Stimulated activated CD8-positive, alpha-beta memory T cell treated with anti-CD3 and anti-CD28 coated beads, Interleukin-4, amount 100 ng/mL, for 24 hours (primary cell): ENCODE data around the gene RFXANK.
"Not testable (repeated sequence)": the region's sequence is repeated elsewhere in the genome, so short reads cannot be mapped to it uniquely, and the experiment has no call there.

Experiments
- DNase-seq: peaks from one replicate; pipeline ENCODE4 v3.0.0-alpha.2; 2020; ENCODE audit warnings: low read depth

The RFXANK gene

DNA sequence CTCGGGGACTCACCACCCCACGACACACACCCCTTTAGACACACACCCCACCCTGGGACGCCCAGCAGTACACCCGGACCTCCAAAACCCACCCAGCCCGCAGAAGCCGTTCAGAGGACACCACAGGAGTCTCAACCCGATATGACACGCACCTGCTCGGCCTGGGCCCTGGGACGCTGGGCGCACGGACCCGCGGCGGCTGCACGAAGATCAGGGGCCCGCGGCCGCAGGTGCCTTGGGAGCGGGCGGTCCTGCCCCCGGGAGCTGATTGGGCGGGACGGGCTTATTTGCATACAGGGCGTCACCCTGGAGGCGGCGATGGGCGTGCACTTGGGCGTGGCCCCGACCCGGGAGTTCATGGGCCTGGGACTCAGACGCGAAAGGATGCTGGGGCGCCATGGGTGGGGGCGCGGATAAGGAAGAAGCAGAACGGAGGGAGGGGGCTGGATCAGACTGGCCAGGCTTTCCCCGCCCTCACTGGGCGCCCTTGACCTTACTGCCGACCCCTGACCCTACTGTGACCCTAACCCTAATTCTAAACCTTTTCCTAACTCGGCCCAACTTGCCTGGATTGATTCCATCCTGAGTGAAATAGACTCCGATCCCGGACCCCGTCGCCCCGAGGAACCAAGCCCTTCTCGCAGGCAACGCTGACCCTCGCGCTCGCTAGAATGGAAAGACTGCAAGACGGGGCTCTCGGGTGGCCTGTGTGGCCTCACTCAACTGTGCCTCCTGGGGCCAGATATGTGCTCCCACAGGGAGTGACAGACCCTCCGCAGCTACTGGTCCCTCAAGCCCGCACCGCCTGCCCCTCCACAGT is 21.8 kb upstream of the RFXANK start, which contains the start of gene MEF2B:
Gene MEF2B (minus strand): TSS at position 211 of the 820 bp plus-strand sequence. CDS start 19,528 bp downstream, outside the sequence.
- peak; percentile 64 for DNase-seq

DNA sequence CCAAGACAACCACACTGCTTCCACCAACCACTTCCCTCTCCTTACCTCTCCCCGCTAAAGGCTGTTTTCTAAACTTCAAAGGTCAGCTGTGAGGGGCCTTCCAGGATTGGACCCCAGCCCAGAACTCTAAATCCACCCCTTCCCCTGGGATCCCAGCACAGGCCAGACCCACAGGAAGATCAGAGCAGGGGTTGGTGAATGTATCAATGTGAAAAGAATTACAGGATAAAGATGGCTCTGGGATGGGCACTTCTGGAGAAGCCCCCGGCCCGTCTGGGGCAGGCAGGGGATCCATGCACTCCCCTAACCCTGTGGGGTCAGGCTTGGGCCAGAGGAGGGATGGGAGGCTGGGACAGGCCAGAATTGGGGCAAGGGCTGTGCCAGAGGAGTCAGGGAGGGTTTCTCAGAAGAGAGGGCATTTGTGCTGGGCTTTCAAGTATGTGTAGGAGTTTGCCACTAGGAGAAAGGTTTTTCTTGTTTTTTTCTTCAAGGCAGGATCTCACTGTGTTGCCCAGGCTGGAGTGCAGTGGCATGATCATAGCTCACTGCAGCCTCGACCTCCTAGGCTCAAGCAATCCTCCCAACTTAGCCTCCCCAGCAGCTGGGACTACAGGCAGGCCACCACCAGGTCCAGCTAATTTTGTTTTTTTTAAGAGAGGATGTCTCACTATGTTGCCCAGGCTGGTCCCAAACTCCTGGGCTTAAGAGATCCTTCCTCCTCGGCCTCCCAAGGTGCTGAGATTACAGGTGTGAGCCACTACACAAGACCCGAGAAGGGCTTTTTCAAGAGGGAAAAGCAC is 21.0 kb upstream of the RFXANK start:
- no peak for DNase-seq

GRCh38 chr19:19171821-19172532 is 20.1 kb upstream of the RFXANK start:
- DNase-seq, result no peak

- DNase-seq, result not testable (repeated sequence)
Measured at GRCh38 chr19:19173243-19173642, 18.8 kb upstream of the RFXANK start.

GRCh38 chr19:19176950-19177349 is 15.1 kb upstream of the RFXANK start:
- DNase-seq, result no peak

DNA sequence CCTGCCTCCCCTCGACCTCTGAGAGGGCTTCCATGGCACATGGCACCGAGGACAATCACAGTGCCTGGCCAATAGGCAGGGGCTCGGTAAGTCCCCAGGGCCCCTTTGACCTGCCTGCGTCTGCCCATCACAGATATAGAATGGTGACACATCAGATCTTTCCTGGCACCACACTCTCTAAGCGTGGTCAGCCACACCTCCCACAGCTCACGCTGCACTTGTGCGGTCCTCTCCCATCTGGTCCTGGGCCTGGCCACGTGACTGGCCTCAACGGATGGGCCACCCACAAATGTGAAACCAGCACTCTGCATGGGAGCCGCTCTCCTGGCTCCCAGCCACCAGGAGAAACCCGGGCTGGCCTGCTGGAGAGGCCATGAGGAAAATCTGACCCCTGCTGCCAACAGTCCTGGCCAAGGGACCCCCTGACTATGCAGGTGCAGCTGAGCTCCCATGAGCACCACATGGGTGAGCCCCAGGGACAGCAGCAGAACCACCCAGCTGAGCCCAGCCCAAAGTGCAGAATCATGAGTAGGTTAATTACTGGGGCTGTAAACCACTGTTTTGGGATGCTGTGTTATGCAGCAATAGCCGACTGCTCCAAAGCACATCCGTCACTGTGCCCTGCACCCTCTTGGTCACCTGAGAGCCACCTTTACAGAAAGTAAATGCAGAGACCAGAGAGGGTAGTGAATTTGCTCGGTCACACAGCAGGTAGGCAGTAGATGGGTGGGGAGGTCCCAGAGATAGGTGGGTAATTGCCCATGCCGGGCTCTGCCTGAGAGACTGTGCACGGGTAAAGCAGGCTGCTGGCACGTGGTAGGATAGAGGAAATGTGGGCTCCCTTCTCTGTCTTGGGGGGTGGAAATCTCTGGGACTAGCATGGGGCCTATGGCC is 12.3 kb upstream of the RFXANK start:
- no peak for DNase-seq

DNA sequence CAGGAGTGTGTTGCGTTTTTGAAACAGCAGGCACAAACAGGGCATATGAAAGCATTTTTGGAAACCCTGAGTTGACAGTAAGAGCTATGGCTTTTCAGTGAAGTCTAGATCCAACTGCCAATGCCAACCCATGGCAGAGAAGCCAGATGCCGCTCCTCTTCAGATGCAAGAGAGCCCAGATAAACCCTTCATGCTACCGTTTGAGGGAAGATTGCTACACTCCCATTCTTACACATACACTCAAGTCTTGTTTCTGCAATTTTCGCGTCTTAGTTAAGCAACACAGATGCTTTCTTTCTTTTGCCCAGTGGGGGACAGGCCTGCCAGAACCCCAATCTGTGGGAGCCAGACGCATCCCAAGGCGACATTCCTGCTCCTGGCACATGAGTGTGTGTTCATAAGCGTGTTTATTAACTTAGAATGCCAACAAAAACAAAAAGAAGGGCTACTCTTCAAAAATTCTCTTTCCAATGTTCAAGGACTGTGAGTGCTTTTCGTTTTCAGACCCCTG is 10.5 kb upstream of the RFXANK start:
- DNase-seq, result no peak

GRCh38 chr19:19185853-19186740 is 6.0 kb upstream of the RFXANK start:
- peak; percentile 49 for DNase-seq

DNA sequence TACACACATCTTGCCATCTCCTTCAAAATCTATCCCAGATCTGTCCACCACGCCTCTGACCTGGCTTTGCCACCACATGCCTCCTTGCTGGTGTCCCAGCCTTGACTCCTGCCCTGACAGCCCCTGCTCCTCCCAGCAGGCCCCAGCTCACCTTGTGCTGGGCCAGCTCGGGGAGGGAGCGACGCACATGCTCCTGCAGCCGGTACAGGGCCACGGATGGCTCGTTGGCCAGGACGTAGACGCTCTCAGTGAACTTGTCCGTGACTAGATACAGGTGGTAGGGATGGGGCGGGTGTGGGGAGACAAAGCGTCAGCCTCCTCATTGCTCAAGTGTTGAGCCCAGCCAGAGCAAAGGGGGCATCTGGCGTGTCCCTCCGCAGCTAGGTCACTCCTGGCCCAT is 5.3 kb upstream of the RFXANK start:
- no peak for DNase-seq

DNA sequence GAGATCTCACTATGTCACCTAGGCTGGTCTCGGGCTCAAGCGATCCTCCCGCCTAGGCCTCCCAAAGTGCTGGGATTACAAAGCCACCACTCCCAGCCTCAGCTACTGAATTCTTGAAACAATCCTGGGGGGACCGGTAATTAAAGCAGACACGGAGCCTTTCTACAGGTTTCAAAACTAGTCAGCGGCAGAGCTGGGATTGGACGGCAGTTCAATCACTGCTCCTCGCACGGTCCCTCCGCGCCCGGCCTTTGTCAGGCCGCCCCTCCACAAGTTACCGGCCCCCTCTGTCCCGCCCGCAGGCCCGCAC is 335 bp upstream of the RFXANK start:
- DNase-seq, result no peak

DNA sequence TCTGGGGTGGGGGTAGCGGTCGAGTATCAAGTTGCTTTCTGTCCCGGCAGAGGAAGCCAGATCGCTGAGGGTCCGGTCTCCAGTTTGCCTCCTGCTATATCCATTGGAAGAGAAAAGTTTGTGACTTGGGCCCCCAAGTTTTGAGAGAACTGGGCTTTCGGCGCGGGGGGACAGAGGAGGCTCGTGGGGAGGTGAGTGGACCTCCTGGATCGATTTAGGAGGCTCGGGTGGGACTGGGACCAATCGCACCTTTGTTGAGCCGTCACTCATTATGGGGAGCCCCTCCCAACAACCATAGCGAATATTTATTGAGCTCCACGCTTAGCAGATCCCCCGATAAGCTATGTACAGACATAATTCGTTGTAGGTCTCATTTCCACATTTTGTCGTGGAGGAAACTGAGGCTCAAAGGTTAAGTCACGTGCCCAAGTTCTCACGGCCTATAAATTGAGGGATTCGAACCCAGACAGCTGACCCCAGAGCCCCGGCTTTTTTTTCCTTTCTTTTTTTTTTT is 909 bp downstream of the RFXANK start:
- DNase-seq, result no peak

DNA sequence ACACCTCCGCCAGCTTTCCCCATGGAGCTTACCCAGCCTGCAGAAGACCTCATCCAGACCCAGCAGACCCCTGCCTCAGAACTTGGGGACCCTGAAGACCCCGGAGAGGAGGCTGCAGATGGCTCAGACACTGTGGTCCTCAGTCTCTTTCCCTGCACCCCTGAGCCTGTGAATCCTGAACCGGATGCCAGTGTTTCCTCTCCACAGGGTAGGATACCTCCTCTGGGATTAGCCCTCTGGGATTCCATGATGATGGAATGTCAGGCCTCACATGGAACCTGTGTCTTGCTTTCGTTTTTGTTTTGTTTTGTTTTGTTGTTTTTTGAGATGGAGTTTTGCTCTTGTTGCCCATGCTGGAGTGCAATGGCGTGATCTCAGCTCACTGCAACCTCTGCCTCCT is 1.9 kb downstream of the RFXANK start:
- no peak for DNase-seq

DNA sequence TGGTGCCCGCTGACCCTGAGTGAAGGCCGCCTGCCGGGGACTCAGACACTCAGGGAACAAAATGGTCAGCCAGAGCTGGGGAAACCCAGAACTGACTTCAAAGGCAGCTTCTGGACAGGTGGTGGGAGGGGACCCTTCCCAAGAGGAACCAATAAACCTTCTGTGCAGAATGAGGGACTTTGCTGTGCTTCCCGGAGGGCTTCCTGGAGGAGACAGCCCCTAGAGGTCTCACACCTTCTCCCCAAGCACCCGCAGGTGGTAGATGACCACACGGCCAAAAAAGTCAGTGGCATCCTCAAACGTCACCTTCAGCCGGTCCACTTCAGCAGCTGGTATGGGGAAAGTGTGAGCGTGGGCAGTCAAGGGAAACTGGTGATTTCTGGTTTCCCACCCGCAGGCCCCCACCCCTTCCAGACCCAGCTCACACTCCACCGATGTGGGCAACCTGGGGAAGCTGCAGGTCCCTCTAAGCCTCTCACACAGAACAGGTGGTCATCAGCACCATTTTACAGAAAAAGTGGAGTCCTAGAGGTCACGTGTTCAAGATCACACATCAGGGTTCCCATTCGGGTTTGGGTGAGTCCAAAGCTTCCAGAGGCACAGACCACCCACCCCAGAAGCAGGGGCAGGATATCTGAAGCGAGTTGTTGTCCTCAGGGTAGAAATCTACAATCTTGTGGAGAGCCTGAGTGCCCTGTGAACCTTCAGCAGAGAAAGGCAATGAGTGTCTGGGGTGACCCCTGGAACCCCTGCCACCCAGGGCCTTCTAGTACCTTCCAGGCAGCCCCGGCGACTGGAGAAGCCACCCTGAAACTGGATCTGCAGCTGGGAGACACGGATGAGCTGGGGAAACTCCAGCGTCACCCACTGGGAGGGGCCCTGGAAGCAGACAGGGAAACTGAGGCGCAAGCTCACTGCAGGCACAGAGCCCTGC is 9.9 kb downstream of the RFXANK start:
- DNase-seq, result no peak

DNA sequence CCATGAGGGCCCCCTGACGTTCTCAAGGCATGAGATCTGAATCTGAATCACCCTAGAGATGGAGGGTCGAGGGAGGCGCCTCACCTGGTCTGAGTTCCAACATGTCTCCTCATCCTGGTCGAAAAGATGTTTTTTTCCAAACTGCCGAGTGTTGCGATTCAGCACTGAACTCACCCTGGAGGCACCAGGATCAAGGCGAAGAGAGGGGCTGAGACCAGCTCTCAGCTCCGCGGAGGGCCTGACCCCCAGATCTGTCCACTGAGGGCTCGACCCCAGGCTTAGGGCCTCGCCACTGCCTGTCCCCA is 10.6 kb downstream of the RFXANK start:
- no peak for DNase-seq

DNA sequence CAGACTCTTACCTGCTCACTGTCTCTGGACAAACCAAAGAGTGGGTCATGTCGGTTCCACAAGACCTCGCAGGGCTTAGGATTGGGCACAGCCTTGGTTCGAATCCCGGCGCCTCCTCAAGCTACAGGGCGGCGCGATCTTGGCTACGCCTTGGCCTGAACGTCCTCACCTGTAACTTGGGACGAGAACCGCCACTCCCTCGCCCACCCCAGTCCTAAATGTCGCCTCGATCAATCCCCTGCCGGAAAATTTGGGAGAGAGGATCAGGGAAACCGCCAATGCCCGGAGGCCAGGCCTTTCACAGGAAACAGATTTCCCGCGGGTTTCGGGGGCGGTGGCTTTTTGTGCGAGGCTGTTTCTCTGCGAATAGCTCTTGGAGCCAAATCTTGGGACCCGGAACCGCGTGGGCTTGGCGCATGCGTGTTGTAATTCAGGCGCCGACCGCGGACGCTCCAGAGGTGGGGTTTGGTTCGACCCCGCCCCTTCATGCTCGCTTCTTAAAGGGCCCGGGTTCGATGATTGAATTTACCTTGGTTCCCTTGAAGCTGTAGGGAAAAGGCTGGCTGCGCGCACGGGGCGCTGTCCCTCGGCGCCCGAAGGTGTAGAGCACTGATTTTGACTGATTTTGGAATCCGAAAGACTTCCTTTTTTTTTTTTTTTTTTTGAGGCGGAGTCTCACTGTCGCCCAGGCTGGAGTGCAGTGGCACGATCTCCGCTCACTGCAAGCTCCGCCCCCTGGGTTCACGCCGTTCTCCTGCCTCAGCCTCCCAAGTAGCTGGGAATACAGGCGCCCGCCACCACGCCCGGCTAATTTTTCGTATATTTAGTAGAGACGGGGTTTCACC is 11.2 kb downstream of the RFXANK start, which contains the start of gene NR2C2AP:
Gene NR2C2AP (minus strand): TSS at position 403 of the 845 bp plus-strand sequence. CDS start 354 bp downstream, at position 49.
- DNase-seq, result peak; percentile 94

DNA sequence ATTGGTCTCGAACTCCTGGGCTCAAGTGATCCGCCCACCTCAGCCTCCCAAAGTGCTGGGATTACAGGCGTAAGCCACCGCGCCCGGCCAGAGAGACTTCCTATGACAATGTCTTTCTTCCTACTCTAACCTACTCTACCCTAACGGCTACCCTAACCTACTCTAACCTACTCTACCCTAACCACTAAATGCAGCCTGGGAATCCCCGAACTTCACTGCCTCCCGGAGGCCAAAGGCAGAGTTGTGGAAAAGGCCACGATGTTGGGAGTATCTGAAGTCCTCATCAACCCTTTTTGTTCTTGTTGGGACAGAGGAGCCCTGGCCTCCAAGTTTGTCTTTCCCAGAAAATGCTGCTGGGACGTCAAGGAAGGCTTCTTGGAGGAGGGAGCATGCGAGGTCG is 12.1 kb downstream of the RFXANK start:
- no peak for DNase-seq

DNA sequence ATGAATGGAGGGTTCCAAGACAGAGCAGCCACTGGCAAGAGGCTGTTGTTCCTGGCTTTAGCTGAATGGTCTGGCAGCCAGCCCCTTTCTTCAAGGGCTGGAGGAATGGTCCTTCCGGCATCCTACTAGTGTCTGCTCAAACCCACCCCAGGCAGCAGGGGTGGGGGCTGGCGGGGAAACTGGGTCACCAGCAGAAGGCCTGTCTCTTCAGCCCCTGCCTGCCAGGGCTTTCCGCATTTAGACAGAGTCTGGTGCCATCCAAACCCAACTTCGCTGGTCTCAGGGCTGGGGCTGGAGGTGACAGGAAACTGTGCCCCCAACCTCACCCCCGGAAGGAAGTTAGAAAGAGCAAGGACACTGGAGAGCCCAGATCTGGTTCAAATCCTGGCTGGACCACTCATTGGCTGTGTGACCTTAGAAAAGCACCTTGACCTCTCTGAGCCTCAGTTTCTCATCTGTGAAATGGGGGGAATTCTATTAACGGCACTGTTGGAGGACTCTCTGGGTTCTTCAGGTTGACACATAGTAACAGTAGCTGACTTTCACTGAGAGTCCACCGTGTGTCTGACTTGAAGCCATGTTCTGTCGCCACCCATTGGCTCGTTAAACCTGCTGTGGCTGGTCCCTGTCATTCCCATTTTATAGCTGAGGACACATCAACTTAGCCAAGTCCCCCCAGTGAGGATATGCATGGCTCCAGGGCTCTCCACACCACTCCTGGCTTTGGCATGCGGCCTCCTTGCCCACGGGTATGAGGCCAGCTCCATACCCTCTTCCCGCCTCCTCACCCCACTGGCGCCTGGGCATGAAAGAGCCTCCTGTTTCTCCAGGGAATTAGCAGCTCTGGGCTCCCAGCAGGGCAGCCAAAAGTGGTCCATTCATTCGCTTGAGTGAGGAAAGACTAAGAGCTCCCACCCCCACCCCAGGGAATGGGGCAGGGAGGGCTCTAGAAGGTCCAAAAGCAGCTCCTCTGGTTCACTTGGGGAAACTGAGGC is 13.7 kb downstream of the RFXANK start:
- DNase-seq, result no peak
